ENCODE results near the gene KCND2. TPM values are rescaled to one million over a fixed set of nuclear protein-coding genes. Genes with fewer than 3 reads are reported as not detected.

KCND2 gene
- total RNA-seq, 1 experiment from 2014 or later = not detected

DNA sequence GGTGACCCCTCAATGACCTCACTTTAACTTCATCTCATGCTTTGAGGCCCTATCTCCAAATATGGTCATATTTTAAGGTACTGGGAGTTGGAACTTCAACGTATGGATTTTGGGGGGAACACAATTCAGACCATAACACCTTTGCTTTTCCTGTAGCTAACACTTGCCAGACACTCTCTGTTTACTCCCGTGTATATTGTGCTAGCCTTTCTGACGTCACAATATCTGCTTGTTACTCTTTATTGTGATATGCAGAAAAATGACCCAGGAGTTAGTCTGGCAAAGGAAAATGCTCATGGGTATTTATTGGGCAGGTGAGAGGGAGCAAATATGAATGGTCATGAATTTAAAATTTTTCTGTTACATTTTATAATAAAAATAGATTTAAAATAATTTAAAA is 45.7 kb upstream of the KCND2 start:
- TF ChIP-seq POLR2AphosphoS5 (IDR thresholded peaks at IDR 0.05; ENCODE audit: low read depth, low read length) = no peak
- TF ChIP-seq SIN3A (IDR thresholded peaks at IDR 0.05; ENCODE audit: borderline replicate concordance, insufficient read depth, low read depth, low read length) = no peak
- TF ChIP-seq REST (IDR thresholded peaks at IDR 0.05; ENCODE audit: insufficient read depth in 1 of 2, low read depth in 2 of 2, low read length in 1 of 2) = no peak
- no peak for TF ChIP-seq TCF7L2 (IDR thresholded peaks at IDR 0.05; ENCODE audit: low read depth, low read length)
- POLR2A ChIA-PET = no interaction called here
- H3K4me1 ChIP-seq (ENCODE audit: control insufficient read depth, insufficient read depth, low read length) = no peaks in the 10 kb centered on the region
- H3K9me3 ChIP-seq (ENCODE audit: control insufficient read depth, insufficient read depth, low read depth, low read length) = no peaks in the 10 kb centered on the region
- in situ Hi-C loops (cut with HindIII; ENCODE audit: low pct_unique_long_range_greater_than_20kb, low sequenced_read_pairs) = no loop called here
- CTCF ChIA-PET = no interaction called here
- BruUV-seq (replicated peaks) = no TSS peak
- DNase-seq (ENCODE audit: low read depth, low spot score) (no peak), ATAC-seq (no peak)
- intact Hi-C loops (cut with micrococcal nuclease; ENCODE audit: unreplicated experiment) = no loop called here
- H3K27ac ChIP-seq (ENCODE audit: low read length) = no peak overlapping the region
- no peaks in the 10 kb centered on the region for H3K27me3 ChIP-seq (ENCODE audit: control insufficient read depth, insufficient read depth, low read length)
- no peaks in the 10 kb centered on the region for H3K36me3 ChIP-seq (ENCODE audit: control insufficient read depth, insufficient read depth, low read length)
- H3K4me3 ChIP-seq (ENCODE audit: low read depth in 2 of 2, low read length in 2 of 2) = no peak overlapping the region

GRCh38 chr7:120229084-120229483 is 43.9 kb upstream of the KCND2 start:
- in situ Hi-C loops (cut with HindIII; ENCODE audit: low pct_unique_long_range_greater_than_20kb, low sequenced_read_pairs) = no loop called here
- ATAC-seq = no peak
- no TSS peak for BruUV-seq (replicated peaks)

More at GRCh38 chr7:120229084-120229483, 43.9 kb upstream of the KCND2 start:
- H3K27me3 ChIP-seq (ENCODE audit: control insufficient read depth, insufficient read depth, low read length) = no peaks in the 10 kb centered on the region
- intact Hi-C loops (cut with micrococcal nuclease; ENCODE audit: unreplicated experiment) = no loop called here
- no peaks in the 10 kb centered on the region for H3K9me3 ChIP-seq (ENCODE audit: control insufficient read depth, insufficient read depth, low read depth, low read length)
- H3K36me3 ChIP-seq (ENCODE audit: control insufficient read depth, insufficient read depth, low read length) = no peaks in the 10 kb centered on the region
- no peak overlapping the region for H3K4me3 ChIP-seq (ENCODE audit: low read depth in 2 of 2, low read length in 2 of 2)
- H3K27ac ChIP-seq (ENCODE audit: low read length) = no peak overlapping the region
- ChIA-PET CTCF (no interaction called here), POLR2A (no interaction called here)
- DNase-seq (ENCODE audit: low read depth, low spot score) = no peak
- H3K4me1 ChIP-seq (ENCODE audit: control insufficient read depth, insufficient read depth, low read length) = no peaks in the 10 kb centered on the region
- TF ChIP-seq, protein P1, sequence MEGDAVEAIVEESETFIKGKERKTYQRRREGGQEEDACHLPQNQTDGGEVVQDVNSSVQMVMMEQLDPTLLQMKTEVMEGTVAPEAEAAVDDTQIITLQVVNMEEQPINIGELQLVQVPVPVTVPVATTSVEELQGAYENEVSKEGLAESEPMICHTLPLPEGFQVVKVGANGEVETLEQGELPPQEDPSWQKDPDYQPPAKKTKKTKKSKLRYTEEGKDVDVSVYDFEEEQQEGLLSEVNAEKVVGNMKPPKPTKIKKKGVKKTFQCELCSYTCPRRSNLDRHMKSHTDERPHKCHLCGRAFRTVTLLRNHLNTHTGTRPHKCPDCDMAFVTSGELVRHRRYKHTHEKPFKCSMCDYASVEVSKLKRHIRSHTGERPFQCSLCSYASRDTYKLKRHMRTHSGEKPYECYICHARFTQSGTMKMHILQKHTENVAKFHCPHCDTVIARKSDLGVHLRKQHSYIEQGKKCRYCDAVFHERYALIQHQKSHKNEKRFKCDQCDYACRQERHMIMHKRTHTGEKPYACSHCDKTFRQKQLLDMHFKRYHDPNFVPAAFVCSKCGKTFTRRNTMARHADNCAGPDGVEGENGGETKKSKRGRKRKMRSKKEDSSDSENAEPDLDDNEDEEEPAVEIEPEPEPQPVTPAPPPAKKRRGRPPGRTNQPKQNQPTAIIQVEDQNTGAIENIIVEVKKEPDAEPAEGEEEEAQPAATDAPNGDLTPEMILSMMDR (IDR thresholded peaks at IDR 0.05) = no peak
- TF ChIP-seq POLR2AphosphoS5 (IDR thresholded peaks at IDR 0.05; ENCODE audit: low read depth, low read length) (no peak), REST (IDR thresholded peaks at IDR 0.05; ENCODE audit: insufficient read depth in 1 of 2, low read depth in 2 of 2, low read length in 1 of 2) (no peak), SIN3A (IDR thresholded peaks at IDR 0.05; ENCODE audit: borderline replicate concordance, insufficient read depth, low read depth, low read length) (no peak), TCF7L2 (IDR thresholded peaks at IDR 0.05; ENCODE audit: low read depth, low read length) (no peak)

Data from Panc1 (cell line).